Coronary artery (tissue), 2 donors: ENCODE results near the gene SNAP47.

ENCODE experiments used
- DNase-seq: peaks from one replicate; pipeline ENCODE4 v3.0.0-alpha.2; 2017; ENCODE audit warnings: low spot score
- H3K27ac ChIP-seq, 2 donors: fragments of 200-600 bp; sonication (generic); one replicate each; pipeline ENCODE4 v1.5.1; 2016 to 2019
- H3K4me3 ChIP-seq: fragments of 200-600 bp; sonication (generic); 2 replicates; pipeline ENCODE4 v1.5.1; 2016; ENCODE audit warnings: mild to moderate bottlenecking, moderate library complexity
- TF ChIP-seq, protein P1 (sequence below): fragments of 200-600 bp; sonication (generic); IDR thresholded peaks from one replicate; pipeline ENCODE4 v1.5.1; 2019; ENCODE audit warnings: antibody characterized with exemption

Gene SNAP47

DNA sequence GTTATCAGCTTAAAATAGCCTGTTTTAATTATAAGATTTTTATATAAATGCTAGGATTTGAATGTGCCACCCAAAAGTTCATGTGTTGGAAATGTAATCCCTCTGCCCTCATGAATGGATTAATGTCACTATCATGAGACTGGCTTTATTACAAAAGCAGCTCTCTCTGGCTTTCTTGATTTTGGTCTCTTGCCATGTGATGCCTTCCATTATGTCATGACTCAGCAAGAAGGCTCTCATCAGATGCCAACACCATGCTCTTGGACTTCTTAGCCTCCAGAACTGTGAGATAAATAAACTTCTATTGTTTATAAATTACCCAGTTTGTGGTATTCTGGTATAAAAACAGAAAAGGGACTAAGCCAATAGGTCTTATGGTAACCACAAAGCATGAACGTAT is 73.3 kb downstream of the SNAP47 start:
- Histone ChIP-seq H3K27ac (no peak overlapping the region), H3K4me3 (no peak overlapping the region)
- TF ChIP-seq, protein P1, sequence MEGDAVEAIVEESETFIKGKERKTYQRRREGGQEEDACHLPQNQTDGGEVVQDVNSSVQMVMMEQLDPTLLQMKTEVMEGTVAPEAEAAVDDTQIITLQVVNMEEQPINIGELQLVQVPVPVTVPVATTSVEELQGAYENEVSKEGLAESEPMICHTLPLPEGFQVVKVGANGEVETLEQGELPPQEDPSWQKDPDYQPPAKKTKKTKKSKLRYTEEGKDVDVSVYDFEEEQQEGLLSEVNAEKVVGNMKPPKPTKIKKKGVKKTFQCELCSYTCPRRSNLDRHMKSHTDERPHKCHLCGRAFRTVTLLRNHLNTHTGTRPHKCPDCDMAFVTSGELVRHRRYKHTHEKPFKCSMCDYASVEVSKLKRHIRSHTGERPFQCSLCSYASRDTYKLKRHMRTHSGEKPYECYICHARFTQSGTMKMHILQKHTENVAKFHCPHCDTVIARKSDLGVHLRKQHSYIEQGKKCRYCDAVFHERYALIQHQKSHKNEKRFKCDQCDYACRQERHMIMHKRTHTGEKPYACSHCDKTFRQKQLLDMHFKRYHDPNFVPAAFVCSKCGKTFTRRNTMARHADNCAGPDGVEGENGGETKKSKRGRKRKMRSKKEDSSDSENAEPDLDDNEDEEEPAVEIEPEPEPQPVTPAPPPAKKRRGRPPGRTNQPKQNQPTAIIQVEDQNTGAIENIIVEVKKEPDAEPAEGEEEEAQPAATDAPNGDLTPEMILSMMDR, result no peak
- DNase-seq, result no peak

DNA sequence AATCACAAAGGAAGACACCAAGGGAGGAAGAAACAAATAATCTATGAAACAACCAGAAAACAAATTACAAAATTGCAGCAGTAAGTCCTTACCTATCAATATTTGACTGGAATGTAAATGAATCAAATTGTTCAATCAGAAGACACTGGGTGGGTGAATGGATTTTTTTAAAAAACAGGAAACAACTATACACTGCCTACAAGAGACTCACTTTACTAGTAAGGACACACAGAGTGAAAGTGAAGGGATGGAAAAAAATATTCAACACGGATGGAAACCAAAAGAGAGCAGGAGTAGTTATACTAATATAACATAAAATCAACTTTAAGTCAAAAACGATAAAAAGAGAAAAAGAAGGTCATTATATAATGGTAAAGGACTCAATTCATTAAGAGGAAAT is 73.8 kb downstream of the SNAP47 start:
- DNase-seq, result no peak

DNA sequence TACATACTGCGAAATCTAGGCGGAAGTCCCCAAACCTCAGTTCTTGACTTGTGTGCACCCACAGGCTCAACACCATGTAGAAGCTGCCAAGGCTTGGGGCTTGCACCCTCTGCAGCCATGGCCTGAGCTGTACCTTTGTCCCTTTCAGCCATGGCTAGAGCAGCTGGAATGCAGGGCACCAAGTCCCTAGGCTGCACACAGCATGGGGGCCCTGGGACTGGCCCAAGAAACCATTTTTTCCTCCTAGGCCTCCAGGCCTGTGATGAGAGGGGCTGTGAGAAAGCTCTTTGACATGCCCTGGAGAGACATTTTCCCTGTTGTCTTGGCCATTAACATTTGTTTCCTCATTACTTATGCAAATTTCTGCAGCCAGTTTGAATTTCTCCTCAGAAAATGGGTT is 78.7 kb downstream of the SNAP47 start:
- Histone ChIP-seq H3K27ac (no peak overlapping the region), H3K4me3 (no peak overlapping the region)
- TF ChIP-seq, protein P1, result no peak
- no peak for DNase-seq

More for the DNA sequence above, 73.8 kb downstream of the SNAP47 start:
- TF ChIP-seq, protein P1, result no peak
- Histone ChIP-seq H3K27ac (no peak overlapping the region), H3K4me3 (no peak overlapping the region)

DNA sequence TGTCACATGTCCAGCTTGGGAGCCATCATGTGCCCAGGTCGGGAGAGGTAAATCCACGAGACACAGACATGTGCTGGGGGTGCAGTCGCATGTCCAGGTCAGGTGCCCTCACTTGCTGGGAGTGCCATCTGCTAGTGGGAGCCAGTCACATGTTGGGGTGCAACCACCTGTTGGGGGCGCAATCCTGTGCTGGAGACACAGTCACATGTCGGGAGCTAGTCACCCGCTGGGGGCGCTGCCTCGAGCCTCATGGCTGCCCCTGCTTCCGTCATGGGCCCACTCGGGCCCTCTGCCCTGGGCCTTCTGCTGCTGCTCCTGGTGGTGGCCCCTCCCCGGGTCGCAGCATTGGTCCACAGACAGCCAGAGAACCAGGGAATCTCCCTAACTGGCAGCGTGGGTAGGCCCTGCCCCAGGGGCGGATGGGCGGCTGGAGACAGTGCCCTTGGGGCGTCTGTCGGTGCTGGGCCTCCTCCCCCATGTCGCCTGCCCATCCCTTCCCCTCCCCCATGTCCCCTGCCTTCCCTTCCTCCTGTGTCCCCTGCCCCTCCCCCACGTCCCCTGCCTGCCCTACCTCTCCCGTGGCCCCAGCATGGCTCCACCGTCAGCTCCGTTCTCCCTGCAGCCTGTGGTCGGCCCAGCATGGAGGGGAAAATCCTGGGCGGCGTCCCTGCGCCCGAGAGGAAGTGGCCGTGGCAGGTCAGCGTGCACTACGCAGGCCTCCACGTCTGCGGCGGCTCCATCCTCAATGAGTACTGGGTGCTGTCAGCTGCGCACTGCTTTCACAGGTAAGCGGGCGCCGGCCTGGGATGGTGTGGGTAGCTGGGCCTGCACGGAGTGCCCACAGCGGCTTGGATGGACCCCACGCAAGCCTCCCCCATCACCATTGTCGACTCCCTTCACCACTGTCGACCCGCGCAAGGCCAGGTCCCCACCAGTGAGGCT is 80.5 kb downstream of the SNAP47 start, which contains the start of gene PRSS38:
PRSS38 (plus strand) TSS at position 208 of the 942 bp plus-strand sequence; CDS start at position 250, 42 bp downstream.
- TF ChIP-seq, protein P1, result no peak
- Histone ChIP-seq H3K27ac (no peak within 1 kb of the TSS), H3K4me3 (no peak within 1 kb of the TSS)
- no peak for DNase-seq

DNA sequence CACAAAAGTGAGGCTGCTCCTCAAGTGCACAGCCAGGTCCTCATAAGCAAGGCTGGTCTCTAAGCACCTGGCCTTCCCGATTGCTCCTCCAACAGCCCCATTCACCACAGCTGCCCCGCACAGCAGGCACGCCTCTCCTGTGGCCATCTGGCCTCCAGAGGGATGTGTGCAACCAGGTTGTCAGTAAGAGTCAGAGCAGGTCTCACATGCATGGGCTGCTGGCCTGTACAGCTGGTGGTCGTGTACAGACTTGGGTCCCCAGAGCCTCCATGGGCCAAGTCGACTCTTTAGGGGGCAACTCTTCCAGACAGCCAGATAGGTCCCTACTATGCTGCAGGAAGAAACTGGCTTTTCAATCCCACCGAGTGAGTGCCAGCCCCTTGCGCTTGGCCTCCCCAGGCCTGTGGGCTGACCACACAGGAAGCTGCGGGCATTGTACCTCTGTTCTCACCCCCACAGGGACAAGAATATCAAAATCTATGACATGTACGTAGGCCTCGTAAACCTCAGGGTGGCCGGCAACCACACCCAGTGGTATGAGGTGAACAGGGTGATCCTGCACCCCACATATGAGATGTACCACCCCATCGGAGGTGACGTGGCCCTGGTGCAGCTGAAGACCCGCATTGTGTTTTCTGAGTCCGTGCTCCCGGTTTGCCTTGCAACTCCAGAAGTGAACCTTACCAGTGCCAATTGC is 81.7 kb downstream of the SNAP47 start:
- TF ChIP-seq, protein P1, result no peak
- no peak overlapping the region for H3K27ac ChIP-seq
- H3K4me3 ChIP-seq, result no peak overlapping the region
- no peak for DNase-seq

DNA sequence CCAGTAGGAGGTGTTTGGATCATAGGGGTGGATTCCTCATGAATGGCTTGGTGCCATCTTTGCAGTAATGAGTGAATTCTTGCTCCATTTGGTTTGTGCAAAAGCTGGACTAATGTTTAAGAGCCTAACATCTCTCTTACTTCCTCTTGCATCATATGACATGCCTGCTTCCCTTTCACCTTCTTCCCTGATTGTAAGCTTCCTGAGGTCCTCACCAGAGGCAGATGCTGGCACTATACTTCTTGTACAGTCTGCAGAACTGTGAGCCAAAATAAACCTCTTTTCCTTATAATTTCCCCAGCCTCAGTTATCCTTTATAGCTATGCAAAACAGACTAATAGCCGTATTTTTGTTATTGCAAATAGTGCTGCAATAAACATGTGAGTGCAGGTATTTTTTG is 88.3 kb downstream of the SNAP47 start:
- H3K27ac ChIP-seq, result no peak overlapping the region
- DNase-seq, result no peak
- H3K4me3 ChIP-seq, result no peak overlapping the region
- TF ChIP-seq, protein P1, result no peak
